Mesenchymal stem cell (in vitro differentiated cells and primary cell): ENCODE measurements around the gene RTN3.

ENCODE experiments used
- DNase-seq: peaks from one replicate; pipeline ENCODE4 v3.0.0-alpha.2; 2013
- H2AFZ ChIP-seq: one replicate; pipeline ENCODE4 v1.6.1; 2013; ENCODE audit warnings: low read depth, mild to moderate bottlenecking, control low read depth, inconsistent platforms, low read length, moderate library complexity
- H2AK5ac ChIP-seq: 2 replicates; pipeline ENCODE4 v1.6.1; 2013; ENCODE audit warnings: low read length, moderate library complexity, mild to moderate bottlenecking, inconsistent platforms; ENCODE audit not compliant: severe bottlenecking
- H2BK120ac ChIP-seq: one replicate; pipeline ENCODE4 v1.6.1; 2013; ENCODE audit warnings: low read depth, mild to moderate bottlenecking, inconsistent platforms, low read length, moderate library complexity
- H2BK12ac ChIP-seq, 2 experiments: one replicate each; pipeline ENCODE4 v1.6.1; 2013; ENCODE audit warnings: inconsistent platforms in 2 of 2, low read length in 2 of 2, mild to moderate bottlenecking in 2 of 2, moderate library complexity in 2 of 2, control low read depth in 1 of 2
- H2BK15ac ChIP-seq: one replicate; pipeline ENCODE4 v1.6.1; 2013; ENCODE audit warnings: mild to moderate bottlenecking, low read depth, inconsistent platforms; ENCODE audit not compliant: poor library complexity, severe bottlenecking
- H2BK5ac ChIP-seq: 2 replicates; pipeline ENCODE4 v1.6.1; 2013; ENCODE audit warnings: low read depth, mild to moderate bottlenecking, low read length, control low read depth, inconsistent platforms; ENCODE audit not compliant: poor library complexity, severe bottlenecking
- H3K14ac ChIP-seq, 2 experiments: one replicate each; pipeline ENCODE4 v1.6.1; 2013; ENCODE audit warnings: inconsistent platforms in 2 of 2, low read length in 2 of 2, control low read depth in 1 of 2, mild to moderate bottlenecking in 1 of 2, moderate library complexity in 1 of 2
- H3K18ac ChIP-seq, 2 experiments: one replicate each; pipeline ENCODE4 v1.6.1; 2013; ENCODE audit warnings: inconsistent platforms in 2 of 2, low read length in 2 of 2, control low read depth in 1 of 2, low read depth in 1 of 2, mild to moderate bottlenecking in 1 of 2
- H3K23ac ChIP-seq, 2 experiments: one replicate each; pipeline ENCODE4 v1.6.1; 2013; ENCODE audit warnings: inconsistent platforms in 2 of 2, low read length in 2 of 2, mild to moderate bottlenecking in 2 of 2, moderate library complexity in 2 of 2, control low read depth in 1 of 2
- H3K27ac ChIP-seq: 2 replicates; pipeline ENCODE4 v1.5.1; 2013; ENCODE audit warnings: mild to moderate bottlenecking, moderate library complexity, low read length, control low read depth, inconsistent platforms; ENCODE audit not compliant: poor library complexity, severe bottlenecking
- H3K27me3 ChIP-seq, 2 experiments: 2 replicates each; pipeline versions ENCODE4 v1.6.1 to v1.7.0; 2013; ENCODE audit warnings: low read length in 2 of 2, mild to moderate bottlenecking in 2 of 2, moderate library complexity in 2 of 2, control low read depth in 1 of 2, inconsistent platforms in 1 of 2; ENCODE audit not compliant: control insufficient read depth in 1 of 2, insufficient read depth in 1 of 2
- H3K36me3 ChIP-seq, 2 experiments: 2 replicates each; pipeline versions ENCODE4 v1.6.1 to v1.7.0; 2013; ENCODE audit warnings: low read length in 2 of 2, control low read depth in 1 of 2, inconsistent platforms in 1 of 2, low read depth in 1 of 2, mild to moderate bottlenecking in 1 of 2; ENCODE audit not compliant: insufficient read depth in 2 of 2, control insufficient read depth in 1 of 2
- H3K4ac ChIP-seq, 2 experiments: one replicate each; pipeline ENCODE4 v1.6.1; 2013; ENCODE audit warnings: inconsistent platforms in 2 of 2, low read length in 2 of 2, mild to moderate bottlenecking in 2 of 2, moderate library complexity in 2 of 2, control low read depth in 1 of 2, low read depth in 1 of 2
- H3K4me1 ChIP-seq: 2 replicates; pipeline ENCODE4 v1.6.1; 2013; ENCODE audit warnings: low read depth, low read length, control low read depth; ENCODE audit not compliant: control insufficient read depth, insufficient read depth
- H3K4me2 ChIP-seq: 2 replicates; pipeline ENCODE4 v1.6.1; 2013; ENCODE audit warnings: low read length, mild to moderate bottlenecking, inconsistent platforms; ENCODE audit not compliant: poor library complexity, severe bottlenecking
- H3K4me3 ChIP-seq, 2 experiments: 2 replicates each; pipeline versions ENCODE4 v1.5.1 to v1.7.0; 2013; ENCODE audit warnings: low read length in 2 of 2, mild to moderate bottlenecking in 2 of 2, control low read depth in 1 of 2, low read depth in 1 of 2; ENCODE audit not compliant: insufficient read depth in 1 of 2
- H3K79me1 ChIP-seq: replicated peaks from 2 replicates; pipeline ENCODE4 v1.6.1; 2013; ENCODE audit warnings: mild to moderate bottlenecking, control low read depth, low read length, inconsistent platforms; ENCODE audit not compliant: poor library complexity, severe bottlenecking
- H3K9ac ChIP-seq: 2 replicates; pipeline ENCODE4 v1.7.0; 2013; ENCODE audit warnings: mild to moderate bottlenecking, low read length, moderate library complexity
- H3K9me3 ChIP-seq: 2 replicates; pipeline ENCODE4 v1.7.0; 2013; ENCODE audit warnings: mild to moderate bottlenecking, low read length; ENCODE audit not compliant: control insufficient read depth
- H4K8ac ChIP-seq: one replicate; pipeline ENCODE4 v1.6.1; 2013; ENCODE audit warnings: inconsistent platforms, mild to moderate bottlenecking, low read length, moderate library complexity
- H4K91ac ChIP-seq: one replicate; pipeline ENCODE4 v1.6.1; 2013; ENCODE audit warnings: mild to moderate bottlenecking, low read length, inconsistent platforms
- WGBS: methylation state at CpG from one replicate; pipeline ENCODE4 v1.1.7; 2013; ENCODE audit warnings: mixed read lengths; 5-methylcytosine and 5-hydroxymethylcytosine counted together

RTN3 gene

GRCh38 chr11:63764679-63765647, 83.7 kb downstream of the RTN3 start:
- H3K4me2 ChIP-seq = no peak overlapping the region
- peaks cover 55% of the 10 kb centered on the region for H3K4me1 ChIP-seq
- peak overlapping the region; percentile 2 for H2BK120ac ChIP-seq
- H3K9me3 ChIP-seq = no peaks in the 10 kb centered on the region
- peaks cover 17 to 47% of the 10 kb centered on the region in 2 experiments for H3K36me3 ChIP-seq
- no peak overlapping the region for H3K9ac ChIP-seq
- no peak overlapping the region for H3K4me3 ChIP-seq
- no peak overlapping the region for H2BK15ac ChIP-seq
- H3K4ac ChIP-seq = no peak overlapping the region
- H3K18ac ChIP-seq = no peak overlapping the region
- DNase-seq = no peak
- no peak overlapping the region for H4K91ac ChIP-seq
- 84% methylated on average over 22 of the region's 30 CpGs for WGBS
- no peak overlapping the region for H3K27ac ChIP-seq
- H3K79me1 ChIP-seq = peaks cover 24% of the 10 kb centered on the region
- H2AFZ ChIP-seq = no peak overlapping the region
- no peak overlapping the region for H2AK5ac ChIP-seq
- no peak overlapping the region for H2BK12ac ChIP-seq
- no peaks in the 10 kb centered on the region for H3K27me3 ChIP-seq
- no peak overlapping the region for H4K8ac ChIP-seq
- no peak overlapping the region for H3K14ac ChIP-seq
- H3K23ac ChIP-seq = no peak overlapping the region
- H2BK5ac ChIP-seq = no peak overlapping the region

GRCh38 chr11:63765688-63766241, 84.5 kb downstream of the RTN3 start:
- no peak overlapping the region for H3K14ac ChIP-seq
- H2BK12ac ChIP-seq = no peak overlapping the region
- H3K4me3 ChIP-seq = no peak overlapping the region
- H3K36me3 ChIP-seq = peaks cover 10 to 43% of the 10 kb centered on the region in 2 experiments
- whole genome bisulfite sequencing = 91% methylated on average over 18 of the region's 18 CpGs
- H3K9ac ChIP-seq = peak overlapping the region; percentile 92
- no peak overlapping the region for H2BK120ac ChIP-seq
- H3K9me3 ChIP-seq = no peaks in the 10 kb centered on the region
- no peaks in the 10 kb centered on the region for H3K27me3 ChIP-seq
- H3K4me1 ChIP-seq = peaks cover 57% of the 10 kb centered on the region
- H3K27ac ChIP-seq = no peak overlapping the region
- peak overlapping the region; percentile 66 for H4K8ac ChIP-seq
- H3K18ac ChIP-seq = peak overlapping the region in 1 of 2 experiments; percentile 48
- no peak overlapping the region for H2AK5ac ChIP-seq
- no peak overlapping the region for H3K4me2 ChIP-seq
- no peak overlapping the region for H4K91ac ChIP-seq
- no peak overlapping the region for H2AFZ ChIP-seq
- H2BK15ac ChIP-seq = no peak overlapping the region
- H2BK5ac ChIP-seq = no peak overlapping the region
- H3K4ac ChIP-seq = no peak overlapping the region
- DNase-seq = no peak
- H3K23ac ChIP-seq = no peak overlapping the region
- H3K79me1 ChIP-seq = peaks cover 22% of the 10 kb centered on the region

- Histone ChIP-seq H2AFZ (no peak overlapping the region), H3K79me1 (peaks cover 21% of the 10 kb centered on the region), H3K9ac (peak overlapping the region; percentile 92), H2BK15ac (no peak overlapping the region), H4K91ac (peak overlapping the region; percentile 39), H3K14ac (no peak overlapping the region), H3K27ac (no peak overlapping the region), H3K4me1 (peaks cover 54% of the 10 kb centered on the region), H3K23ac (no peak overlapping the region), H2BK120ac (peak overlapping the region; percentile 71), H3K4me3 (peak overlapping the region in 1 of 2 experiments; percentile 94), H3K9me3 (no peaks in the 10 kb centered on the region), H3K36me3 (peaks cover 1 to 38% of the 10 kb centered on the region in 2 experiments), H2AK5ac (peak overlapping the region; percentile 36), H4K8ac (no peak overlapping the region), H3K4me2 (peak overlapping the region; percentile 94), H3K27me3 (no peaks in the 10 kb centered on the region), H2BK5ac (peak overlapping the region; percentile 4), H3K4ac (no peak overlapping the region), H2BK12ac (no peak overlapping the region), H3K18ac (no peak overlapping the region)
- 69% methylated on average over 7 of the region's 7 CpGs for WGBS
- no peak for DNase-seq
These were observed 85.4 kb downstream of the RTN3 start for GRCh38 chr11:63766531-63767235.

GRCh38 chr11:63767267-63767564, 85.9 kb downstream of the RTN3 start:
- Histone ChIP-seq H3K79me1 (peaks cover 20% of the 10 kb centered on the region), H3K27me3 (no peaks in the 10 kb centered on the region), H2BK12ac (no peak overlapping the region), H2AFZ (no peak overlapping the region), H4K91ac (no peak overlapping the region), H2AK5ac (no peak overlapping the region), H2BK120ac (no peak overlapping the region), H3K4me1 (peaks cover 50% of the 10 kb centered on the region), H3K14ac (no peak overlapping the region), H3K4ac (no peak overlapping the region), H3K4me3 (peak overlapping the region; percentile 88 to 94), H2BK5ac (peak overlapping the region; percentile 4), H3K9ac (peak overlapping the region; percentile 92), H3K23ac (no peak overlapping the region), H3K9me3 (no peaks in the 10 kb centered on the region), H3K18ac (no peak overlapping the region), H2BK15ac (peak overlapping the region; percentile 26), H3K4me2 (peak overlapping the region; percentile 94), H3K27ac (no peak overlapping the region), H4K8ac (no peak overlapping the region), H3K36me3 (peaks cover 0 to 38% of the 10 kb centered on the region in 2 experiments)
- WGBS = 15% methylated on average over 4 of the region's 4 CpGs
- no peak for DNase-seq
